KMS-11 (cell line): ENCODE results near the gene NOXA1.

ENCODE experiments used
- H2AFZ ChIP-seq: fragments of 200-600 bp; sonication (generic); 2 replicates; pipeline ENCODE4 v1.6.1; 2016; ENCODE audit warnings: antibody characterized with exemption, mixed run types, low read depth
- H3K27ac ChIP-seq: fragments of 200-600 bp; sonication (generic); 2 replicates; pipeline ENCODE4 v1.6.1; 2016; ENCODE audit warnings: mild to moderate bottlenecking, mixed run types
- H3K27me3 ChIP-seq: fragments of 200-600 bp; sonication (generic); 2 replicates; pipeline ENCODE4 v1.6.1; 2017; ENCODE audit warnings: mild to moderate bottlenecking, low read depth, mixed run types, moderate library complexity; ENCODE audit not compliant: insufficient read depth
- H3K36me3 ChIP-seq: fragments of 200-600 bp; sonication (generic); 2 replicates; pipeline ENCODE4 v1.6.1; 2017; ENCODE audit warnings: mild to moderate bottlenecking, mixed run types; ENCODE audit not compliant: insufficient read depth
- H3K4me1 ChIP-seq: fragments of 200-600 bp; sonication (generic); 2 replicates; pipeline ENCODE4 v1.6.1; 2016; ENCODE audit warnings: mild to moderate bottlenecking, low read depth, mixed run types; ENCODE audit not compliant: poor library complexity, severe bottlenecking
- H3K4me2 ChIP-seq: fragments of 200-600 bp; sonication (generic); 2 replicates; pipeline ENCODE4 v1.7.0; 2016; ENCODE audit warnings: mild to moderate bottlenecking, mixed run types
- H3K4me3 ChIP-seq: fragments of 200-600 bp; sonication (generic); IDR thresholded peaks from 2 replicates; pipeline ENCODE4 v1.6.1; 2017; ENCODE audit warnings: low read depth, low read length, mixed read lengths; ENCODE audit not compliant: insufficient read depth
- H3K79me2 ChIP-seq: fragments of 200-600 bp; sonication (generic); 2 replicates; pipeline ENCODE4 v1.6.1; 2016; ENCODE audit warnings: low read depth, mixed run types; ENCODE audit not compliant: insufficient read depth
- H3K9ac ChIP-seq: fragments of 200-600 bp; sonication (generic); 2 replicates; pipeline ENCODE4 v1.6.1; 2016; ENCODE audit warnings: mild to moderate bottlenecking, mixed run types
- H4K20me1 ChIP-seq: fragments of 200-600 bp; sonication (generic); 2 replicates; pipeline ENCODE4 v1.6.1; 2016; ENCODE audit warnings: mild to moderate bottlenecking, mixed run types; ENCODE audit not compliant: insufficient read depth
- CTCF ChIP-seq: fragments of 200-600 bp; sonication (generic); conservative IDR thresholded peaks from 2 replicates; pipeline ENCODE4 v1.6.1; 2017; ENCODE audit warnings: low read depth, mild to moderate bottlenecking, antibody characterized with exemption, low read length, moderate library complexity, mixed read lengths

The NOXA1 gene

GRCh38 chr9:137474271-137474670, 51.1 kb downstream of the NOXA1 start:
- Histone ChIP-seq H3K4me3 (no peak overlapping the region), H3K36me3 (no peaks in the 10 kb centered on the region), H3K79me2 (no peaks in the 10 kb centered on the region), H3K9ac (no peak overlapping the region), H4K20me1 (no peaks in the 10 kb centered on the region), H3K27me3 (no peaks in the 10 kb centered on the region; the same call in 1 of the 2 replicates), H2AFZ (no peak overlapping the region), H3K4me2 (no peak overlapping the region), H3K4me1 (peaks cover 9% of the 10 kb centered on the region), H3K27ac (no peak overlapping the region)
- no peak for TF ChIP-seq CTCF

- Histone ChIP-seq H3K27ac (no peak overlapping the region), H3K27me3 (no peaks in the 10 kb centered on the region), H3K9ac (no peak overlapping the region), H3K36me3 (no peaks in the 10 kb centered on the region), H3K4me3 (no peak overlapping the region), H2AFZ (no peak overlapping the region), H3K4me2 (no peak overlapping the region), H4K20me1 (no peaks in the 10 kb centered on the region), H3K4me1 (peaks cover 9% of the 10 kb centered on the region), H3K79me2 (no peaks in the 10 kb centered on the region)
- no peak for TF ChIP-seq CTCF
Observed at GRCh38 chr9:137475666-137476065, 52.5 kb downstream of the NOXA1 start.

- Histone ChIP-seq H2AFZ (no peak overlapping the region), H3K4me1 (peaks cover 7% of the 10 kb centered on the region), H3K4me2 (no peak overlapping the region), H3K27ac (peak overlapping the region; percentile 39; the same call in 1 of the 2 replicates), H3K79me2 (no peaks in the 10 kb centered on the region), H3K36me3 (no peaks in the 10 kb centered on the region), H4K20me1 (no peaks in the 10 kb centered on the region), H3K9ac (no peak overlapping the region; the same call in 1 of the 2 replicates), H3K4me3 (no peak overlapping the region), H3K27me3 (0 out of 2 replicates have a peak, but pooled peaks cover under 1% of the 10 kb centered on the region)
- no peak for TF ChIP-seq CTCF
Observed at GRCh38 chr9:137476856-137477255, 53.7 kb downstream of the NOXA1 start.

GRCh38 chr9:137477778-137478612, 54.8 kb downstream of the NOXA1 start:
- Histone ChIP-seq H3K27me3 (0 out of 2 replicates have a peak, but pooled peaks cover 3% of the 10 kb centered on the region), H3K9ac (no peak overlapping the region), H3K36me3 (no peaks in the 10 kb centered on the region), H2AFZ (no peak overlapping the region), H3K4me1 (peaks cover 5% of the 10 kb centered on the region), H4K20me1 (no peaks in the 10 kb centered on the region), H3K4me2 (no peak overlapping the region), H3K27ac (peak overlapping the region; percentile 39; the same call in 1 of the 2 replicates), H3K4me3 (no peak overlapping the region), H3K79me2 (no peaks in the 10 kb centered on the region)
- no peak for TF ChIP-seq CTCF
